Activated gamma-delta T cell (primary cell): ENCODE results near the gene ZNF432.
"Not testable (repeated sequence)": the region's sequence is repeated elsewhere in the genome, so short reads cannot be mapped to it uniquely, and the experiment has no call there.

ENCODE experiments used
- DNase-seq: peaks from one replicate; lab custom pipeline; 2025; lab: John Stamatoyannopoulos, UW
- total RNA-seq, 2 donors: gene quantifications; one replicate each; lab custom pipeline; 2026; lab: John Stamatoyannopoulos, UW

The ZNF432 gene
- 43.4 to 47.3 reads per million in 2 donors for total RNA-seq

DNA sequence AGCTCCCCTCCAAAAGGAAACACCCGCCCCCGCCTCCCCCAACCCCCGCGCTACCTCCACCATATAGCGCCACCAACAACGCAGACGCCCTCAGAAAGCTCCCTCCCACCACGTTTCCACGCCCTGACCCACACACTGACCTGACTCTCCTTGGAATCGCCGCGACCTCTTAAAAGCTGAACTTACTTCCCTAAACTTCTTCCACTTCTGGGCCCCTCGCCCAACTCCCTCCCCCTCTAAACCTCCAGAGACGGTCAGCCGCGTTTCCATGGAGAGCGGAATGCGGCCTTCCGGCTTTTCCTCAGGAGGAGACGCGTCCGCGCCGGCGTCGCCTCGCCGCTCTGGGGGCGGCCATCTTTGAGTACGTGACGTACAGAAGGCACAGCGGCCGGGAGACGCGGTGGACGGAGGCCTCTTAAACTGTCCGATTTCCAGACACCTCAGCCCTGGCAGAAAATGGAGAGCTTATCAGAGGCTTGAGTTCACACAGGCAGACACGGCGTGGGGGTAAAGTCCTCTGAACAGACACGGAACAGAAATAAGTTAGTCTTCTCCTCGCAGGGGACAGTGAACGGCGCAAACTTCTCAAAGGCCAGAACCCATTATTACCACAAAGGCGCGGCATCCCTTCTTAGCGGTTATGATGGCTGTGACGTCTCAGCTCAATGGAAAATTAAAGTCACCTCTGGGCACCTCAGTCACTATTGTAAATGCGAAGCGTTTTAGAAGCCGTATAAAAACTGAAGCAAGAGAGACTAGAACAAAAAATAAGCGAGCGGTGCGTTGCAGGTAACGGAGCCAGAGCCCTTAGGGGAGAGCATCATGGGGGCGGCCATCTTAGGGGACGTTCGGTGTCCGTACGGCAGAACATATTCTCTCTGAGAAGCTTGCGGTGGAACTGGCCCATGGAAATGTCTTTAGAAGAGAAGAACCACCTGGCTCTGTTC is at the start of gene ZNF432:
Gene ZNF432 (minus strand): TSS at position 284 of the 947 bp plus-strand sequence. CDS start 1,970 bp downstream, outside the sequence.
- peak; percentile 60 for DNase-seq

DNA sequence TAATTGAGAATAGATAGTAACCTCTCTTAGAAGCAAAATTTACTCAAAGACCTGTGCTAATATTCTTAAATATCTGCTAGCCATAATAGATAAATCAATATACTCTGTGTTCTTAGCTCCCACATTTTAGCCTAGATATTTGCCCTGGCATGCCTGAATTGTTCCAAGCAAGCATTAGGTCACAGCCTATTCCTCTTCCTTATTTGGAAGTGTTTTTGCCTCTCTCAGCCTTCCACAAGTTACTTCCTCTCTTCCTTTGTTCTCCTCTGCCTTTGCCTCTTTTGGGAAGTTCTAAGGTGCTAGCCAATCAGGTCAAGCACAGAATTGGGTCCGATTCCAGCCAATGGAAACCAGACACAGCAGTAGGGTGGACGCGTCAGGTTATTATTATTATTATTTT is 47.8 kb upstream of the ZNF432 start:
- not testable (repeated sequence) for DNase-seq

GRCh38 chr19:52095172-52096014 is 46.8 kb upstream of the ZNF432 start, which contains the start of gene ZNF841:
ZNF841 (minus strand) TSS chr19:52095765; CDS start chr19:52084801, 10,964 bp downstream.
- peak; percentile 65 for DNase-seq

- DNase-seq = no peak
Observed at GRCh38 chr19:52094526-52095130, 46.0 kb upstream of the ZNF432 start.

DNA sequence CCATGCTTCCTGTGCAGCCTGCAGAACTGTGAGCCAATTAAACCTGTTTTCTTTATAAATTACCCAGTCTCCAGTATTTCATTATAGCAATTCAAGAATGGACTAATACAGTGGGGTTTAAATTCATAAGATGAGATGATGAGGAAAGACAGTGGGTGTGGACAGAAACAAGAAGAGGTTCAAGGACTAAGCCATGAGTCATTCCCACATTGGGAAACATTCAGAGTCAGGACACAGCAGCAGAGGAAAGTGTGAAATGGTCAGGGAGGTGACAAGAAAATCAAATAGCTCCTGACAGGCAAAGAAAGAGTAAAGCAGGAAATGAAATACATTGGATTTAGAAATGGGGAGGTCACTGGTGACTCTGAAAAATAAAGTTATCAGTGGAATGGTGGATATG is 37.8 kb upstream of the ZNF432 start:
- no peak for DNase-seq

GRCh38 chr19:52070496-52070895 is 21.9 kb upstream of the ZNF432 start:
- no peak for DNase-seq

- no peak for DNase-seq
Observed at GRCh38 chr19:52069653-52070052, 21.0 kb upstream of the ZNF432 start.

DNA sequence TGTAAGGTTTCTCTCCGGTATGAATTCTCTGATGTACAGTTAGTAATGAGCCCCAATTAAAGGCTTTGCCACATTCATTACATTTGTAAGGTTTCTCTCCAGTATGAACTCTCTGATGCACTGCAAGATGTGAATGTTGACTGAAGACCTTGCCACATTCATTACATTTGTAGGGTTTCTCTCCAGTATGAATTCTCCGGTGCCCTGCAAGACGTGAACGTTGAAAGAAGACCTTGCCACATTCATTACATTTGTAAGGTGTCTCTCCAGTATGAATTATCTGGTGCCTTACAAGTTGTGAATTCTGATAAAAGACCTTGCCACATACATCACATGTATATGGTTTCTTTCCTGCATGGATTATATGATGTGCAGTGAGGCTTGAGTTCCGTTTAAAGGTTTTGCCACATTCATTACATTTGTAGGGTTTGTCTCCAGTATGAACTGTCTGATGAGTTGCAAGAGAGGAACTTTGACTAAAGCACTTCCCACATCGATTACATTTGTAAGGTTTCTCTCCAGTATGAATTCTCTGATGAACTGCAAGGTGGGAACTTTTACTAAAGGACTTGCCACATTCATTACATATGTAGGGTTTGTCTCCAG is 17.7 kb upstream of the ZNF432 start:
- DNase-seq = no peak

DNA sequence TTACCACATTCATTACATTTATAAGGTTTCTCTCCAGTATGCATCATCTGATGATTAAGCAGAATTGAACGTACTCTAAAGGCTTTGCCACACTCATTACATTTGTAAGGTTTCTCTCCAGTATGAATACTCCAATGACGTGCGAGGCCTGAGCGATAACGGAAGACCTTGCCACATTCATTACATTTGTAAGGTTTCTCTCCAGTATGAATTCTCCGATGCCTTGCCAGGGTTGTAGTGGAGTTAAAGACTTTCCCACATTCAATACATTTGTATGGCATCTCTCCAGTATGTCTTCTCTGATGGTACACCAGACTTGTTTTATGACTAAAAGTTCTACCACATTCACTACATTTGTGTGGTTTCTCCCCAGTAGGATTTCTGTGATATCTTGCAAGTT is 16.8 kb upstream of the ZNF432 start:
- DNase-seq = no peak

DNA sequence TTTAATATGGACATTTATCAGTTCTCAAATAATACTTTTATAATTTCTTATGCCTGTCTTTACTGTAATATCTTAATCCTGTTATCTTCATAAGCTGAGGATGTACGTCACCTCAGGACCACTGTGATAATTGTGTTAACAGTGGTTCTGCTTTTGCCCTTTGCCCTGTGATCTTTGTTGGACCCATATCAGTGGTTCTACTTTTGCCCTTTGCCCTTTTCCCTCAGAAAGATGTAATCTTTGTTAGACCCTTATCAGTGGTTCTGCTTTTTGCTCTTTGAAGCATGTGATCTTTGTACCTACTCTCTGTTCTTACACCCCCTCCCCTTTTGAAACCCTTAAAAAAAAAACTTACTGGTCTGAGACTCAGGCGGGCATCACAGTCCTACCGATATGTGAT is 7.8 kb upstream of the ZNF432 start:
- not testable (repeated sequence) for DNase-seq

GRCh38 chr19:52051736-52052135 is 3.1 kb upstream of the ZNF432 start:
- DNase-seq = not testable (repeated sequence)

DNA sequence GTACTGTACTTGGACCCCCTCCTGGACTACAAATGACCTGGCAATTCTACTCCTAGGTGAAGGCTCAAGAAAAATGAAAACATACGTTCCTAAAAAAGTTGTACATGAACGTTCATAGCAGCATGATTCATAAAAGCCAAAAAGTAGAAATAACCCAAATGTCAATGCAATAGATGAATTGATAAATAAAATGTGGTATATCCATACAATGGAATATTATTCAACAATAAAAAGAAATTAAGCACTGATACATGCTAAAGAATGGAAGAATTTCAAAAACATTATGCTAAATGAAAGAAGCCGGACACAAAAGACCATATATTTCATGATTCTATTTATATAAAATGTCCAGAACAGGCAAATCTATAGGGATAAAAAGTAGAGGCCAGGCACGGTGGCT is 9.5 kb downstream of the ZNF432 start:
- no peak for DNase-seq

GRCh38 chr19:52034051-52034728 is 14.4 kb downstream of the ZNF432 start:
- no peak for DNase-seq

DNA sequence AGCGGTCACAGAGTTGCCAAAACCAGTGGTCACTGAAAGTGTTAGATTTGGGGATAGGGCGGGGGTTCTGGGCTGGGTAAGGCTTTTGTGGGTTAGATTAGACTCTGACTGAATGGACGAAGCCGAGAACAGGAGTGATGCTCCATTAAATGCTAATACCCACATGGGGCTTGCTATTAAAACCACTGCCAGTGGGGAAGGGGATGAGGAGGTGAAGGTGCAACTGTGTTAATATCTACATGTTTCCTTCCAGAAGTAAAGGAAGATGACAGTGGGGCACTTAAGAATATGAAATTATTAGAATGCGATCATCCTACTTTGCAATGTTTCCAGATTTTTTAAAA is 19.9 kb downstream of the ZNF432 start:
- DNase-seq = no peak

DNA sequence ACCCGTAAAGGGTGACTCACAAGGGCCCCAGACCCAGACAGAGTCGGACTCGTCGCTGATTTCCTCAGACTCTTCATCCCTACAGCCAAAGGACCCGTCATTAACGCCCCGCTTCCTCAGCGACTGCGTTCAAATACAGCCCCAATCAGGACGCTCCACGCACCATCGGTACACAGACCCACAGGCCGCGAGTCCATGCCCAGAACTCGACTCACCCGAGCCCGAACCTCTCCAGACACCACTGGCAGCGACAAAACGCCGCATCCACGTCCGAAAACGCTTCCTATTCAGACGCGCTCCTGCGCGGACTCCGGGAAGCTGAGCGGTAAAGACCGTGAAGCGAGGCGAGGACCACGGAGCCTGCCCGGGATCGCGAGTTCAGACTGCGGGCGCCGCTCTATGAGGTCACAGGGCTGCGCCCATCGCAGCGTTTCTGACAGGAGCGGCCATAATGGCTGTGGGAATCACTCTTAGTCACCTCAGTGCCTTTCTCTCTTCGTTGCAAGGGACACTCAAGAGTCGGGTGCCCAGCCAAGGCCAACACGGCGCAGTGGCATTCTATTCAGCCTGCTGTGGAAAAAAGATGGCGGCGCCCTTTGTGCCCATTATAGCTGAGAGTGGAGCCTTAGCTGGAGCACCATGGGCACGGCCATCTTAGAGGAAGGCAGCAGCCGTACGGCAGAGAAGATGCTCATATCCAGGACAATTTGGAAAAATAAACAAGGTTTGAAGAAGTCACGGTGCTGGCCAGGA is 20.4 kb downstream of the ZNF432 start, which contains the start of gene ZNF614:
Gene ZNF614 (minus strand): TSS at position 353 of the 753 bp plus-strand sequence. CDS start 2,634 bp downstream, outside the sequence.
- DNase-seq = peak; percentile 67

DNA sequence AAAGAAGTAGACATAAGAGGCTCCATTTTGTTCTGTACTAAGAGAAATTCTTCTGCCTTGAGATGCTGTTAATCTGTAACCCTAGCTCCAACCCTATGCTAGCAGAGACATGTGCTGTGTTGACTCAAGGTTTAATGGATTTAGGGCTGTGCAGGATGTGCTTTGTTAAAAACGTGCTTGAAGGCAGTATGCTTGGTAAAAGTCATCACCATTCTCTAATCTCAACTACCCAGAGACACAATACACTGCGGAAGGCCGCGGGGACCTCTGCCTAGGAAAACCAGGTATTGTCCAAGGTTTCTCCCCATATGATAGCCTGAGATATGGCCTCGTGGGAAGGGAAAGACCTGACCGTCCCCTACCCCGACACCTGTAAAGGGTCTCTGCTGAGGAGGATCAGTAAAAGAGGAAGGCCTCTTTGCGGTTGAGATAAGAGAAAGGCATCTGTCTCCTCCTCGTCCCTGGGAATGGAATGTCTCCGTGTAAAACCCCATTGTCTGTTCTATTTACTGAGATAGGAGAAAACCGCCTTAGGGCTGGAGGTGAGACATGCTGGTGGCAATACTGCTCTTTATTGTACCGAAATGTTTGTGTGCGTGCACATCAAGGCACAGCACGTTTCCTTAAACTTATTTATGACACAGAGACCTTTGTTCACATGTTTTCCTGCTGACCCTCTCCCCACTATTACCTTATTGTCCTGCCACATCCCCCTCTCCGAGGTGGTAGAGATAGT is 22.2 kb downstream of the ZNF432 start:
- DNase-seq = not testable (repeated sequence)

GRCh38 chr19:52024478-52024877 is 24.2 kb downstream of the ZNF432 start:
- not testable (repeated sequence) for DNase-seq

DNA sequence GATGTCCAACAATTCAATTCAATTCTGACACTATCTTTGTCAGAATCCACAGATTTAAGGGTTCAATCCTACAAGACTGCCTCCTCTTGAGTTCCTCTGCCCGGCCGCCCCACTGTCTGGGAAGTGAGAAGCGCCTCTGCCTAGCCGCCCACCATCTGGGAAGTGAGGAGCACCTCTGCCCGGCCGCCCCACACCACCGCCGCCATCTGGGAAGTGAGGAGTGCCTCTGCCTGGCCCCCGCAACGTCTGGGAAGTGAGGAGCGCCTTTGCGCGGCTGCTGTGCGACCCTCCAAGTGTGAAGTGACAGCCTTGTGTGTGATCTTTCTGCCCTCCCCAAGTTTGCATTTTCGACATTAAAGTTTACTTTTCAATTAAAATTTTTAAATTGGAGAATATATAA is 26.4 kb downstream of the ZNF432 start:
- DNase-seq = no peak

GRCh38 chr19:52020506-52020905 is 28.1 kb downstream of the ZNF432 start:
- no peak for DNase-seq
